NCI-H1092 (cell line): ENCODE measurements around the gene KLRF1.

Experiments
- DNase-seq: peaks from one replicate; lab custom pipeline; 2025; lab: John Stamatoyannopoulos, UW

Gene KLRF1

GRCh38 chr12:9827209-9827888, at the start of gene KLRF1:
Gene KLRF1 (plus strand): TSS chr12:9827481. CDS start chr12:9827545, 64 bp downstream.
- DNase-seq, result no peak

DNA sequence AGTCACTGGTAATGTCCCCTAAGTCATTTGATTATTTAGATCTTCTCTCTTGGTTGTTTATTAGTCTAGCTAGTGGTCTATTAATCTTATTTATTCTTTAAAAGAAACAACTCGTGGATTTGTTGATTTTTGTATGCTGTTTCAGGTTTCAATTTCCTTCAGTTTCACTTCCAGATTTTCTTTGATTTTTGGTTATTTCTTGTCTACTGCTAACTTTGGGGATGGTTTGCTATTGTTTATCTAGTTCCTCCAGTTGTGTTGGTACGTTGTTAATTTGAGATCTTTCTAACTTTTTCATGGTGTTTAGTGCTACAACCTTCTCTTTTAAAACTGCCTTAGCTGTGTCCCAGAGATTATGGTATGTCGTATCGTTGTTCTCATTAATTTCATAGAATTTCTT, 48.1 kb upstream of the KLRF1 start:
- no peak for DNase-seq

- no peak for DNase-seq
Observed at GRCh38 chr12:9781360-9781759, 45.9 kb upstream of the KLRF1 start.

GRCh38 chr12:9782547-9783382, 44.5 kb upstream of the KLRF1 start:
- no peak for DNase-seq

- no peak for DNase-seq
Observed at GRCh38 chr12:9784326-9784725, 43.0 kb upstream of the KLRF1 start.

DNA sequence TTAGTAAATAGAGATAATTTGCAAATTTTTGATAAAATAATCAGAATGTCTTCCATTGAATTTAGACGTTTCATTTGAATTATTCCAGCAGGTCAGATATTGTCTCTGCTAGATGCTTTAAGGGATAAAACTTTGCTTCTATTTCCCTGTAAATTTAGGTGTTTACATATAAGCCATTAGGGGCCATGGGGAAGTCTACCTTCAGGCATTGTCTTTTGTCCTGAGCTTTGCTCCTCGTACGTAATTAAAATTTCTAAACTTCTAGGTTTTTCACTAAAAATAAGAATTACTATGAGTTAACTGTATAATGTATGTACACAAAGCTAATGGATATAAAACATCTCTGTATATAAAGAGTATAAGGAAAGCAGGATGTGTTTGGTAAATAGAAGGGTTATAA, 42.5 kb upstream of the KLRF1 start:
- no peak for DNase-seq

GRCh38 chr12:9786726-9787717, 40.3 kb upstream of the KLRF1 start:
- no peak for DNase-seq

DNA sequence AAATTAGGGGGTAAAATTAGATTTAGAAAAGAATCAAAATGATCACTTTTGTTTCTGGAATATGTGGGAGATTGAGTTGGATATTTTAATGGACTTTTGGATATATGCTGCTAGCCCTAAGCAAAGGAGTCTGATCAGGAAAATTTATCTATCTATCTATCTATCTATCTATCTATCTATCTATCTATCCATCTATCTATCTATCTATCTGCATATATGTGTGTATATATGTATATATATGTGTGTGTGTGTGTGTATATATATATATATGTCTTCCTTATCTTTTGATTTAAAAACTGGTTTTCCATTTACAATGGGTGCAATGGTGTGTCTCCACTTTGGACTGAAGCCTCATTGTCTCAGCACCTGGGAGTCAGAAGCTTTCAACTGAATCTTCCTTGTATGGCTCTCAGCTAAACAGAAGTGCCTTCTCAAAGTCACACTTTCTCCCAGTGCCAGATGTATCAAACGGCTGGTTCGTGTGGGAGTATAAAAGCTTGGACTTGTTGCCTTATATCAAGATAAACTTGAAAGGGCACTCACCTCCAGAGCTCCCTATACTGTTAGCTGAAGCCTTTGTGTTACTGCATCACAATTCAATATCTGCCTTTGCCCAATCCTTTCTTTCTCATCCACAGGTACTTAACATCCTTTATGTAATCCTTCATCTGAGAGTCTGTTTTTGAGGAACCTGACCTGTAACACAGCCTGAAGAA, 34.9 kb upstream of the KLRF1 start:
- DNase-seq, result no peak

- DNase-seq, result no peak
Observed at GRCh38 chr12:9792961-9793617, 34.2 kb upstream of the KLRF1 start.

DNA sequence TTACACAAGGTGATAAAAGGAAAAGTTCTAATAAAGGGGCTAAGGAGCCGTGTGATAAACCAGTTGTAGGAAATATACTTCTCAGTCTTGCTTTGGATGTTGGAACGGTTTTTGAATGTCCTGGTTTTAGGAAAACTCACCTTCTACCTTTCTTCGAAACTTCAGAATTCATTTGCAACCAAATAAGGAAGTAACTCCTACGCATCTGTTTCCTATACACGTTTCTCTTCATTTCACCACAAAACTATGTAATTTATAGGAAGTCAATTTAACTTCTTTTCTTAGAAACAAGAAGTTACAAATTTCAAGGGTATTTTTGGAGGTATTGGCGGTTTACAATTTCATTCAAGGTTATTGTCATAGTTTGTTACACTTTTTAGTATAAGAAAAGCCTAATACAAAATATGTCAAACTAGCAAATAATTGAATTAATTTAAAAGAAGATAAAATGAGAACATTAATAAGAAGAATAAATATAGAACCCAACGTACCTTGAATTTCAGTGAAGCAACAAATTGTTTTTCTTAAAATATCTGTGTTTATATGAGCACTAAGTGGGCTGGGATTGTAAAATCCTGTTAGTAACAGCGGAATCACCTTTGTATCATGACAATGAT, 33.4 kb upstream of the KLRF1 start:
- no peak for DNase-seq

DNA sequence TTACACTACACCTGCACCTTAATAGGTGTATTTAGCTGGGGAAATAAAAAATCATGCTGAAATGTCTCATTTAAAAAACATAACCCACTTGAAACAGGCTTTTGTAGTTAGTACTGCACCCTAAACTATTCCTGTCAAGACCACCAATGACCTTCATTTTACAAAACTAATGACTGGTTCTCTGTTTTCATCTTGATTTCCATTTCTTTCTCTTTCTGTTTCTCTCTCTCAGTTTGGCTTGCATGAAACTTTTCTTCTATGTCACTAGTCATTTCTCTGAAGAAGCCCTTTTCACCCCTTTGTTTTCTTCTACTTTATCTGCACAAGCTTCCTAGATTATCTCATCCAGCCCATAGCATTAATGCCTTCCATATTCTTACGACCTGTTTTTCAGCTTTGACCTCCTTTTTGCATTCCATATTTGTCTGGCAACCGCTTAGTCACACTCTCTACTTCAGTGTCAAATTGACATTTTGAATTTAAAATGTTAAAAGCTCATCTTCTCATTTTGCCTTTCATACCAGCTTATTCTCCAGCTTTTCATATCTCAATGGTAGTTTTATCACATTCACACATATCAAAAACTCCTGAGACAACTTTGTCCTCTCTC, 32.7 kb upstream of the KLRF1 start:
- no peak for DNase-seq

DNA sequence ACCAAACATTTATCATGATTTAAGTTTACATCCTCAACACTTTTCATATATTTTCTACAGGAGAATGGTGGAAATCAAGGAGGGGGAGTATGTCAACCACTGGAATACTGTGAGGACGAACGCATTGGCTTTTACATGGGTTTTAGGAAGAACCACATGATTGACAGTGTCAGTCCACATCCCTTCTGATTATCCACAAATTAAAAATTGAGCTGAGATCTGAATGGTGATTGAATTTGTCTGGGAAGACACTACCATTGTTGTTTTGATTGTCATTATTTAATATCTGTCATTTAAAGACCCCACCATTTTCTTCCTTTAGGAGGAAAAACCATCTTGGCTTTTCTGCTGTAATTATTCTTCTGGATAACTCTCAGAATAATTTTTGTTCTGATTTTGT, 31.3 kb upstream of the KLRF1 start:
- DNase-seq, result no peak

DNA sequence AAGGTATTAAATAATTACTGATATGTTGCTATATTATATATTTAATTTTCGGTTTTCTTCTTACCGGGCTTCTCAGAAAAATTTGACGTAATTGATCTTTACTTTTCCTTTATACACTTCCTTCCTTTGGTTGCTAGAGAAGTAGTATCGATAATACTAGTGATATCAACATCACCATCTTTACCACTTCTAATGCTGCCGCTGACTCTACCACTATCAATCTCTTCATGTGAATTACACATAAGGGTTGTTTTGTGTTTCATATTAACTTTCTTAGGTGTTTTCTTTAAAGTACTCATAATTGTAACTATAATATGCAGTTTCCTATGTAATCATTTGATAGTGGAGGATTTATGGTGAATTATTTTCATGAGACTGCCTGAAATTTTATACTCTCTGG, 30.9 kb upstream of the KLRF1 start:
- no peak for DNase-seq

DNA sequence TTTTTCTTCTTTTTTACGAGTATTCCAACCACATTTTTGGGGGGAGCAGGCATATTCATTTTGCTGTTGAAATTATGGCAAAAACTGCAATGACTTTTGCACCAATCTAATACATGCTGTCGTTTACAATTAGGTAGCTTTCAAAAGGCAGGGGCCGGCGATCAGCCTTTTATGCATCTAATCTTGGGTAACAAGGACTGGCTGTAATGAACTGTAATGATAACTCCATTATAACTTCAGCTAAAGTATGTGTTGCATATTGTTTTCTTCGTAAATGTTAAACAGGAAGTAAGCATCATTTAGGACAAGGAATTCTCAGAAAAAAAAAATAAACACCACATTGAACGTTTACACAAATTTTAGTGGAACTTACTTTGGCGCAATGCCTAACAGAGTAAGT, 30.3 kb upstream of the KLRF1 start:
- no peak for DNase-seq

DNA sequence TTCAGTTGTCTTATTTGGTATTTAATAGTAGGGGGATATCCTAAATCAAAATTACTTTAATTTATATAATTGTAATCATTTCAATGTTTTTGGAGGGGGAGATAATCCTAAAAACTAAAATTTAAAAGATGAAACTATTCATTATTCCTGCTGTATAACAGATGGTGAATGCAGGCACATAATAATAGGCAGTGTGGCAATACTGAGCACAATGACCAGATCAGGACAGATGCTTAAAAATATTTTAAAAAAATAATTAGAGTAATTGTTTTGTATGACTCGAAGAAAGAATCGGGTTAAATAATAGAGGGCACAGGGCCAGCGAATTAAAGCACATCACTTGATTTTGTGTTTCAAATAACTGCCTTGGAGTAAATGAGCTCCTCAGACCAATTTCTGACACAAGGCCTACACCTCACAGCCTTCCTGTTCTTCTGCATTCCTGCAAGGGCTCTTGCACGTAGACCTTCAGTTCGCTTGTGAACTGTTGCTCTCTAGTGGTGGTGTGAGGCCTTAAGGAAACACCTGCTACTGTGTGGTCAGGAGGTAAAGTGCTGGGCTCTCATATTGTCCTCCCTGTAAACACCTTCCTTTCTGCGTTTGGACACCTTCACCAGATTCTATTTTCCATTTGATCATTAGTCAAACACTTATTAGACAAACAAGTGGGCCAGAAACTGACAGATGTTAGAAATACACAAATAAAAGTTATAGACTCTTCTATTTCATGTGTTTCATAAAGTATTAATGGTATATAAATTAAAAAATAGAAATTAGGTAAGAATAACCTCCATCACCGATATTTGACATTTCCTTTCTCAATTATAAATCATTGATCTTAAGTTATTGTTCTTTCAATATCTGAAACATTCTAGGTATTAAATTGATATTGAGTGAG, 29.3 kb upstream of the KLRF1 start:
- DNase-seq, result no peak

- no peak for DNase-seq
Observed at GRCh38 chr12:9799961-9800360, 27.3 kb upstream of the KLRF1 start.

GRCh38 chr12:9805883-9806282, 21.4 kb upstream of the KLRF1 start:
- DNase-seq, result no peak

DNA sequence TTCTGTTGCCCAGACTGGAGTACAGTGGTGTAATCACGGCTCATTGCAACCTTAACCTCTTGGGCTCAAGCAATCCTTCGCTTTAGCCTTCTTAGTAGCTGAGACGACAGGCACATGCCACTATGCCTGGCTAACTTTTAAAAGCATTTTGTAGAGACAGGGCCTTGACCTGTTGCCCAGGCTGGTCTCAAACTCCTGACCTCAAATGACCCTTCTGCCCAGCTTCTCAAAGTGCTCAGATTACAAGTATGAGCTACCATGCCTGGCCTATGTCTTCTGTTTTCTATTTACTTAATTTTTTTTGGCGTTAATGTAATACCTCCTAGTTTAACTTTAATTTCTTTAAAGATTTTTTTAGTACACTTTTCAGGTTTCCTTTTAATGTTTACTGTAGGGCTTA, 20.6 kb upstream of the KLRF1 start:
- DNase-seq, result no peak

DNA sequence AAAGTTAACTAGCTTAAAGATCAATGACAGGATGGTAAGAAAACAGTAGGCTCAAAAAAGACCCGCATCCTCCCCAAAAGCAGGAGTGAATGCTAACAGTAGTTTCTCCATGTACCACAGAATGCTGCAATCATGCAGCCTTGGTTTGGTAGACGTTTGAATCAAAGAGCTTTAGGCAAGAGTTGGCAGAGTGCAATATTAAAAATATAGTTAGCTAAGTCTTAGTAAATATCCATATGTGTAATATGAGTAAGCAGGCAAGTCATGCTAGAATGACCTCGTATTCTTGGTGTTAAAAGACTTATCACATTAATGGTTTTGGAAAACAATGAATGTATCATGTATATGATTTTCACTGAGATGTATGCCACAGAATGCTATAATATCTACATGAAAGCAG, 18.8 kb upstream of the KLRF1 start:
- no peak for DNase-seq
